Measurements from ENCODE around the gene SECISBP2L. TPM values are rescaled to one million over a fixed set of nuclear protein-coding genes. Genes with fewer than 3 reads are reported as not detected.

The SECISBP2L gene
- total and polyA plus RNA-seq, 5 donors from 2014 or later = 14.8 to 59.5 (median 21.6) TPM

GRCh38 chr15:48967336-48967735 is 78.9 kb downstream of the SECISBP2L start:
- no peaks in the 10 kb centered on the region for H3K36me3 Mint-ChIP-seq
- DNase-seq (no peak), ATAC-seq (ENCODE audit: low read depth in 2 of 2) (no peak)
- H3K27ac ChIP-seq (ENCODE audit: insufficient read depth, low read length, poor library complexity, severe bottlenecking) = no peak overlapping the region
- no peak overlapping the region for H3K4me3 ChIP-seq (ENCODE audit: low read depth, low read length)
- peaks cover 12 to 42% (median 27%) of the 10 kb centered on the region in 4 donors for H3K4me1 Mint-ChIP-seq
- H3K4me1 ChIP-seq (ENCODE audit: control insufficient read depth, insufficient read depth, low read length, poor library complexity, severe bottlenecking) = peaks cover 36% of the 10 kb centered on the region
- H3K4me3 Mint-ChIP-seq = peak overlapping the region in 1 of 4 donors; percentile 0
- peaks cover 15% of the 10 kb centered on the region for H3K27me3 ChIP-seq (ENCODE audit: control insufficient read depth, insufficient read depth, low read length)
- H3K9me3 Mint-ChIP-seq = peaks cover 0 to 2% (median 0%) of the 10 kb centered on the region in 7 donors
- H3K36me3 ChIP-seq (ENCODE audit: control insufficient read depth, insufficient read depth, low read length) = no peaks in the 10 kb centered on the region
- no peaks in the 10 kb centered on the region for H3K9me3 ChIP-seq (ENCODE audit: control insufficient read depth in 2 of 2, low read length in 2 of 2)
- peaks cover 37% of the 10 kb centered on the region for H3K27me3 Mint-ChIP-seq
- no peak overlapping the region for H3K27ac Mint-ChIP-seq

DNA sequence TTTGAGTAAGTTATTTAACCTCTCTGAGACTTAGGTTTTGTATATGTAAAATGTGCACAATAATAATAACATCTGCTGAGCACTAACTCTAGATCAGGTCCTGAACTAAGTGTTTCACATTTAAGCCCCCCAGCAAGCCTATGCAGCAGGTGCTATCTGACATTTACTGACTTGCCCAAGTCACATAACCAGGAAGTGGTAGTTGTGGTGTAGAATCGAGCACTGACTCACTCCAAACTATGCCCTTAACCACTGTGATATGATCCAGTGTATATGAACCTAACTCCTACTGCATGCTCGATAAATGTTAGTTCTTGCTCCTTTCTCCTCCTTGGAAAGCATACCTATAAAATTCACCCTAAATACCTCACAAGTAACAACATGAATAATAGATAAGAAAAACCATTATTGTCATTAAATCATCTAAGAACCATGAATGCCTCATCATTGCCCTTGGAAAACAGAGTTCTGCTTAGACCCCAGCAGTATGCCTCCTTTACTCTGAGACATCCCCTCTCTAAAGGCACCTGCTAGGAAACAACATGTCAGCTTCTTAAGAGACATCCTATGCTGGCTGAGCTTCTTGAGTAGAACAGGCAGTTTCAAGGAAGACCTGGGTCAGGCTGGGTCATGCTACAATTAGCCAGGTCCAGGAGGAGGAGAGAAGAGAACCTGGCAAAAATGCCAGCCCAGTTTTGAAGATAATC is 79.5 kb downstream of the SECISBP2L start:
- no peaks in the 10 kb centered on the region for H3K36me3 ChIP-seq (ENCODE audit: control insufficient read depth, insufficient read depth, low read length)
- Mint-ChIP-seq H3K27me3 (peaks cover 40% of the 10 kb centered on the region), H3K4me3 (peak overlapping the region in 2 of 4 donors; percentile 0 to 8), H3K27ac (no peak overlapping the region), H3K36me3 (no peaks in the 10 kb centered on the region), H3K9me3 (peaks cover 0 to 2% (median 0%) of the 10 kb centered on the region in 7 donors), H3K4me1 (peaks cover 12 to 42% (median 27%) of the 10 kb centered on the region in 4 donors)
- H3K27me3 ChIP-seq (ENCODE audit: control insufficient read depth, insufficient read depth, low read length) = peaks cover 20% of the 10 kb centered on the region
- no peaks in the 10 kb centered on the region for H3K9me3 ChIP-seq (ENCODE audit: control insufficient read depth in 2 of 2, low read length in 2 of 2)
- ATAC-seq (ENCODE audit: low read depth in 2 of 2) (peak; percentile 80 to 82), DNase-seq (peak in 2 of 3 donors; percentile 19 to 79)
- peaks cover 36% of the 10 kb centered on the region for H3K4me1 ChIP-seq (ENCODE audit: control insufficient read depth, insufficient read depth, low read length, poor library complexity, severe bottlenecking)
- H3K27ac ChIP-seq (ENCODE audit: insufficient read depth, low read length, poor library complexity, severe bottlenecking) = no peak overlapping the region
- no peak overlapping the region for H3K4me3 ChIP-seq (ENCODE audit: low read depth, low read length)

DNA sequence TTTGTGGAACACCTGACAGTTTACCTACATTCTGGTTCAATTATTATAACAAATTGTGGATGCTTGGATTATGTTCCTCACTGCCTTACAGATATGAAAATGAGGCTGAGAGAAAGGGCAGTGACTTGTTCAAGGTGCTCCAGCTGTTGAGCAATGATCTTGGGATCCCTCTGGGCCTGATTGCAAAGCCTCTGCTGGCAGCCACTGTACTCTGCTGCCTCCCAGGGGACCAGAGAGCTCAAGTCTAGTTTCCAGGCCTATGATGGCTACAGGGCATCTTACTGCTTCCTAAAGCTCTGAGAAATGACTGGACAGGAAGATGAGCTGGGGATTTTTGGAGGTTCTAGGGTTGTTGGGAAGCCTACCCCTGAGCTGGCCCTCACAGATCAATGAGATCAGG is 80.3 kb downstream of the SECISBP2L start:
- H3K27me3 Mint-ChIP-seq = peaks cover 47% of the 10 kb centered on the region
- ATAC-seq (ENCODE audit: low read depth in 2 of 2) = no peak
- H3K4me3 Mint-ChIP-seq = no peak overlapping the region
- Histone ChIP-seq H3K27me3 (ENCODE audit: control insufficient read depth, insufficient read depth, low read length) (peaks cover 23% of the 10 kb centered on the region), H3K27ac (ENCODE audit: insufficient read depth, low read length, poor library complexity, severe bottlenecking) (no peak overlapping the region), H3K4me3 (ENCODE audit: low read depth, low read length) (no peak overlapping the region), H3K9me3 (ENCODE audit: control insufficient read depth in 2 of 2, low read length in 2 of 2) (no peaks in the 10 kb centered on the region), H3K4me1 (ENCODE audit: control insufficient read depth, insufficient read depth, low read length, poor library complexity, severe bottlenecking) (peaks cover 36% of the 10 kb centered on the region), H3K36me3 (ENCODE audit: control insufficient read depth, insufficient read depth, low read length) (no peaks in the 10 kb centered on the region)
- peaks cover 0 to 2% (median 0%) of the 10 kb centered on the region in 7 donors for H3K9me3 Mint-ChIP-seq
- H3K4me1 Mint-ChIP-seq = peaks cover 12 to 39% (median 27%) of the 10 kb centered on the region in 4 donors
- no peak for DNase-seq
- no peaks in the 10 kb centered on the region for H3K36me3 Mint-ChIP-seq
- no peak overlapping the region for H3K27ac Mint-ChIP-seq

DNA sequence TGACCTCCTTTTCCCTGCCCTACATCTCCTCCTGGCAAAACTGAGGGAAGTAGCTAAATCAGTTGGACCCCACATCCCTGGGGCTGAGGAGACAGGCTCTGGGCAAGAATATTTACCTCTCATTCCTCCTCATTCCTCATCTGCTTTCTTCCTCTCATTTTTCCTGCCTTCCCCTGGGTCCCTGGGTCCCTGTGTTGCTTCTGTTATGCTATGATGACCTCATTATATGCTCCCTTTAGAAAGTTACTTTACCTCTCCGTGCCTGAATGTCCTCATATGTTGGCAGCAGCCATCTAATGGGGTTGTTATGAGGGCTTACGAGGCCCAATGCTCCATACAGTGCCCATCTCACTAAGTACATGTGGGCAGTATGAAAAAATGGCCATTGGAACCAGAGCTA is 81.3 kb downstream of the SECISBP2L start:
- H3K9me3 ChIP-seq (ENCODE audit: control insufficient read depth in 2 of 2, low read length in 2 of 2) = no peaks in the 10 kb centered on the region
- H3K4me1 ChIP-seq (ENCODE audit: control insufficient read depth, insufficient read depth, low read length, poor library complexity, severe bottlenecking) = peaks cover 36% of the 10 kb centered on the region
- Mint-ChIP-seq H3K36me3 (no peaks in the 10 kb centered on the region), H3K27me3 (peaks cover 47% of the 10 kb centered on the region), H3K4me3 (peak overlapping the region in 2 of 4 donors; percentile 42 to 59), H3K27ac (peak overlapping the region in 1 of 3 donors; percentile 34), H3K9me3 (peaks cover 0 to 2% (median 0%) of the 10 kb centered on the region in 7 donors), H3K4me1 (peaks cover 12 to 32% (median 25%) of the 10 kb centered on the region in 4 donors)
- no peak overlapping the region for H3K27ac ChIP-seq (ENCODE audit: insufficient read depth, low read length, poor library complexity, severe bottlenecking)
- DNase-seq (no peak), ATAC-seq (ENCODE audit: low read depth in 2 of 2) (no peak)
- peaks cover 23% of the 10 kb centered on the region for H3K27me3 ChIP-seq (ENCODE audit: control insufficient read depth, insufficient read depth, low read length)
- H3K4me3 ChIP-seq (ENCODE audit: low read depth, low read length) = no peak overlapping the region
- H3K36me3 ChIP-seq (ENCODE audit: control insufficient read depth, insufficient read depth, low read length) = no peaks in the 10 kb centered on the region

DNA sequence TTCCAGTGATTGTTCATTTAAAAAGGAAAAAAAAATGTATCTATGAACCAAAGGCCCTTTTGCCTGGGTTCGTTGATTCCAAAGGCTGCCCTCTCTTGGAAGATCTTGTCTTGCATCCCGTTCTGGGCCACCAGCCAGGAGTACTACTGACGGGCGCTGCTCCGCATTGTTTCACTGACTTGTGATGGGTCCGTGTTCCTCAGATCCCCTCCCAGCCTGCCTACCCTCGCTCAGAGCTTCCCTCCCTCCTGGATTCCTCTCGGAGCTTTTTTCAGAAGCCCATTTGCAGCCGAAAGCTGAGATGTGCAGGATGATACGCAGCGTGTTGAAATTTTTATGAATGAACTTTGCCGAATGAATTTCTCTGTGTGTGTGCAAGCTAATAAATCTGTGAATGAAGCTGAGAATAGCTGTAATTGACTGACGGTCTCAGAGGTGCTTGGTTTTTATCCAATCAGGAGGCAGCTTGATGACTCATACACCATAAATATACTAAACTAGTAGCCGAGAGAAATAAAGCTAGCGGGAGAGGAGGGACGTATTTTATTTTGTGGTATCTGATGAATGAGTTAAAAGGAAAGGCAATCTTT is 82.6 kb downstream of the SECISBP2L start, which contains the start of gene SHC4:
Gene SHC4, minus strand, starts transcription at position 396 of the 590 bp plus-strand sequence. CDS start 904 bp downstream, outside the sequence.
- peaks cover 23% of the 10 kb centered on the region for H3K27me3 ChIP-seq (ENCODE audit: control insufficient read depth, insufficient read depth, low read length)
- H3K27me3 Mint-ChIP-seq = peaks cover 58% of the 10 kb centered on the region
- peak within 1 kb of the TSS in 2 of 3 donors; percentile 16 to 34 for H3K27ac Mint-ChIP-seq
- H3K9me3 ChIP-seq (ENCODE audit: control insufficient read depth in 2 of 2, low read length in 2 of 2) = no peaks in the 10 kb centered on the region
- H3K36me3 ChIP-seq (ENCODE audit: control insufficient read depth, insufficient read depth, low read length) = no peaks in the 10 kb centered on the region
- H3K36me3 Mint-ChIP-seq = no peaks in the 10 kb centered on the region
- DNase-seq (peak in 2 of 3 donors; percentile 38 to 78), ATAC-seq (ENCODE audit: low read depth in 2 of 2) (peak; percentile 60 to 74)
- H3K27ac ChIP-seq (ENCODE audit: insufficient read depth, low read length, poor library complexity, severe bottlenecking) = no peak within 1 kb of the TSS
- H3K4me1 Mint-ChIP-seq = peaks cover 12 to 32% (median 25%) of the 10 kb centered on the region in 4 donors
- H3K4me3 ChIP-seq (ENCODE audit: low read depth, low read length) = peak within 1 kb of the TSS; percentile 55
- peak within 1 kb of the TSS; percentile 70 to 95 (median 82) for H3K4me3 Mint-ChIP-seq
- peaks cover 0 to 2% (median 0%) of the 10 kb centered on the region in 7 donors for H3K9me3 Mint-ChIP-seq
- H3K4me1 ChIP-seq (ENCODE audit: control insufficient read depth, insufficient read depth, low read length, poor library complexity, severe bottlenecking) = peaks cover 36% of the 10 kb centered on the region

- peak in 1 of 2 donors; percentile 14 for ATAC-seq (ENCODE audit: low read depth in 2 of 2)
- no peaks in the 10 kb centered on the region for H3K9me3 ChIP-seq (ENCODE audit: control insufficient read depth in 2 of 2, low read length in 2 of 2)
- H3K4me1 Mint-ChIP-seq = peaks cover 12 to 32% (median 25%) of the 10 kb centered on the region in 4 donors
- no peaks in the 10 kb centered on the region for H3K36me3 Mint-ChIP-seq
- peaks cover 23% of the 10 kb centered on the region for H3K27me3 ChIP-seq (ENCODE audit: control insufficient read depth, insufficient read depth, low read length)
- H3K27ac Mint-ChIP-seq = no peak overlapping the region
- H3K4me3 ChIP-seq (ENCODE audit: low read depth, low read length) = peak overlapping the region; percentile 55
- no peaks in the 10 kb centered on the region for H3K36me3 ChIP-seq (ENCODE audit: control insufficient read depth, insufficient read depth, low read length)
- no peak overlapping the region for H3K27ac ChIP-seq (ENCODE audit: insufficient read depth, low read length, poor library complexity, severe bottlenecking)
- H3K27me3 Mint-ChIP-seq = peaks cover 63% of the 10 kb centered on the region
- H3K4me1 ChIP-seq (ENCODE audit: control insufficient read depth, insufficient read depth, low read length, poor library complexity, severe bottlenecking) = peaks cover 36% of the 10 kb centered on the region
- peak overlapping the region; percentile 70 to 95 (median 82) for H3K4me3 Mint-ChIP-seq
- DNase-seq = peak in 1 of 3 donors; percentile 9
- H3K9me3 Mint-ChIP-seq = peaks cover 0 to 2% (median 0%) of the 10 kb centered on the region in 7 donors
These were observed 83.4 kb downstream of the SECISBP2L start for GRCh38 chr15:48962662-48963523.

- Mint-ChIP-seq H3K9me3 (peaks cover 0 to 3% (median 0%) of the 10 kb centered on the region in 7 donors), H3K27me3 (peaks cover 38% of the 10 kb centered on the region), H3K4me1 (no peaks in the 10 kb centered on the region), H3K36me3 (no peaks in the 10 kb centered on the region), H3K27ac (no peak overlapping the region), H3K4me3 (no peak overlapping the region)
- Histone ChIP-seq H3K27me3 (ENCODE audit: control insufficient read depth, insufficient read depth, low read length) (peaks cover 4% of the 10 kb centered on the region), H3K36me3 (ENCODE audit: control insufficient read depth, insufficient read depth, low read length) (no peaks in the 10 kb centered on the region), H3K4me1 (ENCODE audit: control insufficient read depth, insufficient read depth, low read length, poor library complexity, severe bottlenecking) (no peaks in the 10 kb centered on the region), H3K4me3 (ENCODE audit: low read depth, low read length) (no peak overlapping the region), H3K27ac (ENCODE audit: insufficient read depth, low read length, poor library complexity, severe bottlenecking) (no peak overlapping the region), H3K9me3 (ENCODE audit: control insufficient read depth in 2 of 2, low read length in 2 of 2) (no peaks in the 10 kb centered on the region)
- no peak for DNase-seq
- no peak for ATAC-seq (ENCODE audit: low read depth in 2 of 2)
These were observed 90.3 kb downstream of the SECISBP2L start for GRCh38 chr15:48955967-48956366.

Data from CD4-positive, CD25-positive, alpha-beta regulatory T cell (primary cell).